ENCODE results near the gene DAGLB. TPM values are rescaled to one million over a fixed set of nuclear protein-coding genes. Genes with fewer than 3 reads are reported as not detected.
"Not testable (repeated sequence)": the region's sequence is repeated elsewhere in the genome, so short reads cannot be mapped to it uniquely, and the experiment has no call there.

DAGLB gene
- total RNA-seq, 2 experiments from 2014 or later = 13.1 to 13.6 TPM

- CTCF ChIA-PET; DNase-seq; intact Hi-C loops (cut with micrococcal nuclease); H3K4me1 Mint-ChIP-seq (ENCODE audit: low read depth); H3K4me3 Mint-ChIP-seq; H3K36me3 Mint-ChIP-seq (ENCODE audit: low read depth); H3K27me3 Mint-ChIP-seq (ENCODE audit: low read depth); H3K9me3 Mint-ChIP-seq: not testable (repeated sequence)
- peak overlapping the region; percentile 63 for H3K27ac Mint-ChIP-seq
Observed at GRCh38 chr7:6458676-6459075, 10.9 kb upstream of the DAGLB start.

DNA sequence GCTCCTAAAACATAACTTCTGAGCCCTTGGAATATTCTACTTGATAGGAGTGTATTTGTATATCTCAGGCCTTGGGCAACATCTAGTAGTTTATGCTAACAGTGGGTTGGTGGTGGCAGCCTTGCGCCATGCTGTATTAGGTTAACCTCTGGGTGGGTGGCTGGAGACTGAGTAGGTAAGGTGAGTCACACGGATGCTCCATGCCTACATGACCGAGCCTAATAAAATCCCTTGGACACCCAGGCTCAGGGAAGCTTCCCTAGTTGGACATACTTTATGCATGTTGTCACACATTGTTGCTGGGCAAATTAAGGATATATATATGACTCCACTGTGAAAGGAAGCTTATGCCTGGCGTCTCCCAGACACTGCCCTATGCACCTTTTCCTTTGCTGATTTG is 6.0 kb upstream of the DAGLB start:
- no peak overlapping the region for H3K27ac Mint-ChIP-seq
- peaks cover 8% of the 10 kb centered on the region for H3K4me1 Mint-ChIP-seq (ENCODE audit: low read depth)
- H3K4me3 Mint-ChIP-seq = no peak overlapping the region
- H3K9me3 Mint-ChIP-seq = no peaks in the 10 kb centered on the region
- H3K36me3 Mint-ChIP-seq (ENCODE audit: low read depth) = no peaks in the 10 kb centered on the region
- H3K27me3 Mint-ChIP-seq (ENCODE audit: low read depth) = no peaks in the 10 kb centered on the region
- intact Hi-C loops (cut with micrococcal nuclease) = no loop called here
- no peak for DNase-seq
- CTCF ChIA-PET = interaction anchor here (0.9 kb wide), 1 partner anchor 68 kb away, joined by 3 read pairs; no protein-coding TSS in a partner anchor

GRCh38 chr7:6451224-6451705 is 3.5 kb upstream of the DAGLB start:
- intact Hi-C loops (cut with micrococcal nuclease) = no loop called here
- Mint-ChIP-seq H3K4me3 (no peak overlapping the region), H3K4me1 (ENCODE audit: low read depth) (peaks cover 13% of the 10 kb centered on the region), H3K9me3 (no peaks in the 10 kb centered on the region), H3K27me3 (ENCODE audit: low read depth) (no peaks in the 10 kb centered on the region), H3K36me3 (ENCODE audit: low read depth) (no peaks in the 10 kb centered on the region), H3K27ac (no peak overlapping the region)
- DNase-seq = no peak
- CTCF ChIA-PET = no interaction called here

DNA sequence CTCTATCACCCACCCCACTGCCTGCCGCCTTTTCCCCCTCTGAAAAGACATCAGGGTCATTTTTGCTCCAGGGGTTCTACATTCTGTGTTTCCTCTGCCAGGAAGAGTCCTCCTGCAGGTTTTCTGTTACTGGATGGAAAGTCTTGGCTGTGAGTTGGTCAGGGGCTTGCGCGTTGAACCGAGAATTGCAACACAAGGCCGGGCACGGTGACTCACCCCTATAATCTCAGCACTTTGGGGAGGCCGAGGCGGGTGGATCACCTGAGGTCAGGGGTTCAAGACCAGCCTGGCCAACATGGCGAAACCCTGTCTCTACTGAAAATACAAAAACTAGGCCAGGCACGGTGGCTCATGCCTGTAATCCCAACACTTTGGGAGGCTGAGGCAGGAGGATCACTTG is 2.8 kb upstream of the DAGLB start:
- H3K36me3 Mint-ChIP-seq (ENCODE audit: low read depth); H3K27me3 Mint-ChIP-seq (ENCODE audit: low read depth); CTCF ChIA-PET; intact Hi-C loops (cut with micrococcal nuclease); H3K4me3 Mint-ChIP-seq; H3K27ac Mint-ChIP-seq; DNase-seq; H3K9me3 Mint-ChIP-seq: not testable (repeated sequence)
- H3K4me1 Mint-ChIP-seq (ENCODE audit: low read depth) = peaks cover 18% of the 10 kb centered on the region

- intact Hi-C loops (cut with micrococcal nuclease) = loop anchor here (2.0 to 5.0 kb wide), 2 partner anchors 257 to 753 kb away; partner anchors contain the start of gene ZNF12
Observed at GRCh38 chr7:6449884-6450283, 2.1 kb upstream of the DAGLB start.

DNA sequence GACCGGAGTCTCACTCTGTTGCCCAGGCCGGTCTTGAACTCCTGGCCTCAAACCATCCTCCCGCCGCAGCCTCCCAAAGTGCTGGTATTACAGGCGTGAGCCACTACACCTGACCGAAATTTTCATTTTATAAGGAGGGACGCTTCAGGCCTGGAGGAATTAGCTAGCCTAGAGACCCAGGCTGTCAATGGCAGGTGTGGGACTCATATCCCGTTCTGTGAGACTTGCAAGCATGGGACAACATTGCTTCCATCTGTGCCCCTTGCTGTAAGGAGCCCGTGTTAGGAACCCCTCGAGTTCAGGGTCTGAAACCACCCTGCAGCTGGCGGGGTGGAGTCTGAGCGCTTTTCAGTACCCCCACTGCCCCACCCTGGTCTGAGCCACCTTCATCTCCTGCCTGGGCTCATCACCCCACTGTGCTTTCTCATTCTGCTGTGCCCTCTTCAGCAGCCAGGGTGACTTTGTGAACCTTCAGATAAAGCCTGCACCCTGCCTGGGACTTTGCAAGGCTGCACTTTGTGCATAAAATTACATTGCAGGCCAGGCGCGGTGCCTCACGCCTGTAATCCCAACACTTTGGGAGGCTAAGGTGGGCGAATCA is 1.3 kb upstream of the DAGLB start:
- no peaks in the 10 kb centered on the region for H3K9me3 Mint-ChIP-seq
- H3K4me3 Mint-ChIP-seq = peak overlapping the region; percentile 65
- no peaks in the 10 kb centered on the region for H3K27me3 Mint-ChIP-seq (ENCODE audit: low read depth)
- peaks cover 31% of the 10 kb centered on the region for H3K4me1 Mint-ChIP-seq (ENCODE audit: low read depth)
- no peak for DNase-seq
- CTCF ChIA-PET = interaction anchor here (1.0 kb wide), 1 partner anchor 285 kb away, joined by 3 read pairs; no protein-coding TSS in a partner anchor
- no peak overlapping the region for H3K27ac Mint-ChIP-seq
- intact Hi-C loops (cut with micrococcal nuclease) = loop anchor here (1.0 to 5.0 kb wide), 3 partner anchors 14 to 752 kb away; partner anchors contain the start of gene ZNF12
- H3K36me3 Mint-ChIP-seq (ENCODE audit: low read depth) = peaks cover 13% of the 10 kb centered on the region

More at GRCh38 chr7:6449884-6450283, 2.1 kb upstream of the DAGLB start:
- peaks cover 25% of the 10 kb centered on the region for H3K4me1 Mint-ChIP-seq (ENCODE audit: low read depth)
- H3K27me3 Mint-ChIP-seq (ENCODE audit: low read depth); H3K9me3 Mint-ChIP-seq; H3K27ac Mint-ChIP-seq; DNase-seq; CTCF ChIA-PET; H3K36me3 Mint-ChIP-seq (ENCODE audit: low read depth); H3K4me3 Mint-ChIP-seq: not testable (repeated sequence)

GRCh38 chr7:6446838-6447580 is 745 bp downstream of the DAGLB start:
- H3K36me3 Mint-ChIP-seq (ENCODE audit: low read depth) = peaks cover 25% of the 10 kb centered on the region
- H3K27ac Mint-ChIP-seq = peak overlapping the region; percentile 89
- intact Hi-C loops (cut with micrococcal nuclease) = loop anchor here (5.0 kb wide), 1 partner anchor 750 kb away; no protein-coding TSS in a partner anchor
- H3K4me1 Mint-ChIP-seq (ENCODE audit: low read depth) = peaks cover 42% of the 10 kb centered on the region
- H3K9me3 Mint-ChIP-seq = no peaks in the 10 kb centered on the region
- H3K4me3 Mint-ChIP-seq = peak overlapping the region; percentile 91
- CTCF ChIA-PET = interaction anchor here (1.0 kb wide), 1 partner anchor 10 kb away, joined by 4 read pairs; no protein-coding TSS in a partner anchor
- no peaks in the 10 kb centered on the region for H3K27me3 Mint-ChIP-seq (ENCODE audit: low read depth)
- peak; percentile 47 for DNase-seq

- intact Hi-C loops (cut with micrococcal nuclease) = loop anchor here (5.0 kb wide), 1 partner anchor 747 kb away; no protein-coding TSS in a partner anchor
- peaks cover 52% of the 10 kb centered on the region for H3K4me1 Mint-ChIP-seq (ENCODE audit: low read depth)
- peaks cover 27% of the 10 kb centered on the region for H3K36me3 Mint-ChIP-seq (ENCODE audit: low read depth)
- H3K27me3 Mint-ChIP-seq (ENCODE audit: low read depth) = no peaks in the 10 kb centered on the region
- H3K4me3 Mint-ChIP-seq = no peak overlapping the region
- H3K27ac Mint-ChIP-seq = no peak overlapping the region
- H3K9me3 Mint-ChIP-seq = no peaks in the 10 kb centered on the region
- no peak for DNase-seq
- CTCF ChIA-PET = interaction anchor here (0.6 to 1.3 kb wide), 2 partner anchors 8 to 438 kb away, joined by 3 to 4 read pairs; no protein-coding TSS in a partner anchor
Observed at GRCh38 chr7:6444516-6445269, 3.1 kb downstream of the DAGLB start.

GRCh38 chr7:6443372-6443941 is 4.3 kb downstream of the DAGLB start:
- peaks cover 59% of the 10 kb centered on the region for H3K4me1 Mint-ChIP-seq (ENCODE audit: low read depth)

DNA sequence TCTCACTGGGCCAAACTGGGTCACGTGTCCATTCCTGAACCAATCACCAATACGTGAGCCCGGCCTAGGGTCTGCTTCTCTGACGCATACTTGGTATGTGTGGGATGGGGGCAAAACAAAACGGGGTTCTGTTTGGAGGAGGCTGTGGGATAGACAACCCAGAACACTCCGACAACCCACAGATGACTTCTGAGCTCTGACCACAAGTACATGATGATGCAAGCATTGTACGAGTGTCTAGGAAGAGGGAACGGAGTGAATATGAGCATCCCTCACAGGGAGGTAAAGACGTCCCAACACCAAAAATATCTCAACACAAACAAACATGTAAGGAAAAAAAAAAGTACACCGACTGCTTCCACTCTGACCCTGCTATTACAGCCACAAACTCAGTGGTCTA is 5.6 kb downstream of the DAGLB start:
- H3K36me3 Mint-ChIP-seq (ENCODE audit: low read depth) = peaks cover 31% of the 10 kb centered on the region
- no peak overlapping the region for H3K27ac Mint-ChIP-seq
- H3K27me3 Mint-ChIP-seq (ENCODE audit: low read depth) = no peaks in the 10 kb centered on the region
- CTCF ChIA-PET = interaction anchor here (0.7 kb wide), 1 partner anchor 60 kb away, joined by 5 read pairs; no protein-coding TSS in a partner anchor
- no peaks in the 10 kb centered on the region for H3K9me3 Mint-ChIP-seq
- peaks cover 68% of the 10 kb centered on the region for H3K4me1 Mint-ChIP-seq (ENCODE audit: low read depth)
- intact Hi-C loops (cut with micrococcal nuclease) = no loop called here
- no peak overlapping the region for H3K4me3 Mint-ChIP-seq
- no peak for DNase-seq

More at GRCh38 chr7:6443372-6443941, 4.3 kb downstream of the DAGLB start:
- Mint-ChIP-seq H3K9me3 (no peaks in the 10 kb centered on the region), H3K27ac (no peak overlapping the region), H3K36me3 (ENCODE audit: low read depth) (peaks cover 31% of the 10 kb centered on the region), H3K27me3 (ENCODE audit: low read depth) (no peaks in the 10 kb centered on the region), H3K4me3 (no peak overlapping the region)
- intact Hi-C loops (cut with micrococcal nuclease) = no loop called here
- CTCF ChIA-PET = interaction anchor here (0.6 kb wide), 1 partner anchor 20 kb away, joined by 7 read pairs; no protein-coding TSS in a partner anchor
- no peak for DNase-seq

- H3K27me3 Mint-ChIP-seq (ENCODE audit: low read depth) = no peaks in the 10 kb centered on the region
- CTCF ChIA-PET = interaction anchor here (0.5 to 0.7 kb wide), 2 partner anchors 28 to 592 kb away, joined by 3 to 5 read pairs; no protein-coding TSS in a partner anchor
- peak overlapping the region; percentile 62 for H3K27ac Mint-ChIP-seq
- intact Hi-C loops (cut with micrococcal nuclease) = no loop called here
- no peak overlapping the region for H3K4me3 Mint-ChIP-seq
- DNase-seq = no peak
- H3K4me1 Mint-ChIP-seq (ENCODE audit: low read depth) = peaks cover 70% of the 10 kb centered on the region
- H3K9me3 Mint-ChIP-seq = no peaks in the 10 kb centered on the region
- peaks cover 31% of the 10 kb centered on the region for H3K36me3 Mint-ChIP-seq (ENCODE audit: low read depth)
Observed at GRCh38 chr7:6440381-6440780, 7.4 kb downstream of the DAGLB start.
